ENCODE measurements around the gene MICAL2.
A peak's percentile ranks its signal among the peaks of the same experiment; 100 is the strongest.

MICAL2 gene

DNA sequence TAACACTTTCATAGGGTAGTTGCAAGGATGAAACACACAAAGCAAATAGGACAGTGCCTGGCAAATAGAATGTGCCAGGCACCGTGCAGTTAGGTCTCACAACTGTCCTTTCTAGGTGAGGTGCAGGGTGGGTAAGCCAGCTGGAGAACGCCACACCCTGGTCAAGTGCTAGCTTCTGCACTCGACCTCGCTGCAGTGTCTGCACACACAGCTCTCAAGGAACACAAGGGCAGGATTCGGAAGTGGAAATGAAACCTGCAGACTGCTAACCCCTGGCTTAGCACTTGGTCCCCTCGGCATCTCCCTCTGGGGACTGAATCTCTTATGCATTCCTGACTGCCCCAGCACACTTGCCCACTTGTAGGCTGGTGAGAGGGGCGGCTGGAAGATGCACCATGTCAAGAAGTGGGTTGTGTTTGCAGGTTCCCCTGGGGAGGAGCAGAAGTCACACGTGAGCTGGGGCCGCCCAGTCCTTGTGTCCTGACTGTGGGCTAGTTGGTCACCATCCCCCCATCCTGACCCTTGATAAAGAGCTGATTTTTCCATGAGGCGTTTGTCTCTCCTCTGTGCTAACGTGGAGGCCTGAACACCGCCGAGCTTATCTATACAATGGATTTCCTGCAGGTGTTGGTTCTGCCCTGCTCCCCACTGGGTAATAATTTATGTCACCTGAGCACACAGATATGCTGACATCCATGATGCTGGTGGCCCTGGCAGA lies 89.0 kb downstream of the MICAL2 start:
- Mint-ChIP-seq H3K36me3 (peaks cover 4% of the 10 kb centered on the region), H3K4me3 (no peak overlapping the region), H3K4me1 (peaks cover 69% of the 10 kb centered on the region)

DNA sequence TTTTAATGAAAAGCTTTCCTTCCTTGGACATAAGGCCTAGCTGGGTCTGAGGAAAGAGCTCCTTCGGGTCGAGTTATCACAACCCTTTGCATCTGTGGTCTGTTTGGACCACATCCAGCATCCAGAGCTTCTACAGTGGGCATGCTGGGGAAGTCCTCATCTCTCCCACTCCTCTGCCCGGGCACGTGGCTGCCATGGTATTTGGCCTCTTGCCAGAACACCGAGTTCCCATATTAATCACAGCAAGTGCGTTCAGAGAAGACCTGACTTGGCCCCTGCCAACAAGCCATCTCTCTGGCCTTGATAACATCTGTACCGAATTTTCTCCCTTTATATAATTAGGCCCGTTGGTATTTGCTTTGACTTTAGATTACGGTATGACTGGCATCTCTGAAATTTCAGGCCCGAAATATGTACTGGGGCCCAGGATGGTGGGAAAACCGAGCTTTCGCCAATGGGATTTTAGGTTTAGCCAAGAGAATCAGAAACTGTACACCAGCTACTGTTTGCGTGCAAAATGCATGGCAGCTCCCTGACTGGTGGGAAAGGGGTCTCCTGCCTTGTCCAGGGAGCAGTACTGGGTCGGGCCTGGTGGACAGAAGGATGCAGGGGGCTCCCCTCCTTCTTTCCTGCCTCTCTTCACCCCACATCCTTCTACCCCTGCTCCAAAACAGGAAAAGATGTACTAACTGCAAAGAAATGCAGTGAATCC lies 90.0 kb downstream of the MICAL2 start:
- no peak overlapping the region for H3K27ac Mint-ChIP-seq
- peaks cover 65% of the 10 kb centered on the region for H3K4me1 Mint-ChIP-seq
- no peaks in the 10 kb centered on the region for H3K9me3 Mint-ChIP-seq
- no peaks in the 10 kb centered on the region for H3K27me3 Mint-ChIP-seq
- peaks cover 8% of the 10 kb centered on the region for H3K36me3 Mint-ChIP-seq
- H3K4me3 Mint-ChIP-seq = no peak overlapping the region

More for the DNA sequence above, 89.0 kb downstream of the MICAL2 start:
- H3K27ac Mint-ChIP-seq = no peak overlapping the region
- no peaks in the 10 kb centered on the region for H3K27me3 Mint-ChIP-seq
- H3K9me3 Mint-ChIP-seq = no peaks in the 10 kb centered on the region

DNA sequence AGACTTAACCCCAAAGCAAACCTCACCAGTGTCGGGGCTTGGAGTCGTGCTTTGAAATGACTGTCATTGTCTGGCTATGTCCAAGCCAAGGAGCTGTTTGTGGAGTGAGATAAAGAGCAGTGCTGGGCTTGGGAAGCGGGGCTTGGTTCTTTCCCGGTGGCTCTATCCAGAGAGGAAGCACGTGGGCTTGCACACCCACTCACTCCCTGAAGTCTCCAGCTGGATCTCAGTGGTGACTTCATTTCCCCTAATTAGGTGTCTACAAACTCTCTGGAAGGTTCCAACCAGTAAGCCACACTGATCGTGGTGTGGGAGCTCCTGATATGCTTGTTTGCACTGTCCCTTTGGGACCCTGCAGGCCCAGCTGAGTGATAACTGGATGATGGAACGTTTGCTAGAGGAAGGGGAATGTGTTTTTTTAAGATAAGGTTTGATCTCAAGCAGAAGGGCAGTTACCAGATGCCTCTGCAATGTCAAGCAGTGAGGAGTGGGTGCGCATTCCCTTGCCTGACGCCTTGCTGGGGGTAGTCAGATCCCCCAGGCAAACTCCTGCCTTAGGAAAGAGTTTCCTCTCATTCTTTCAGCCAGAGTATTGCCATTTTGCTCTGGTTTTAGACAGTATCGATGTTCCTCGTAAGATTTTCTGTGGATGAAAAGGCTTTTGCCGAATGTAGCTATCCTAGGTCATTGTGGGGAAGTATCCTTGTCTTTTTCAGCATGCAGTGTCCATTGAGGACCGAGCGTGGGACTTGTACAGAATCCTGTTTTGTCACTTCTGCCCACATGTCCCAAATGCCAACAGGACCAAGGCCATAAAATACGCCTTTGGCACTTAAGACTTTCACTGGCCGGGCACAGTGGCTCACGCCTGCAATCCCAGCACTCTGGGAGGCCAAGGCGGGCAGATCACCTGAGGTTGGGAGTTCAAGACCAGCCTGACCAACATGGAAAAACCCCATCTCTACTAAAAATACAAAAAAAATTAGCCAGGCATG lies 90.9 kb downstream of the MICAL2 start:
- H3K4me1 Mint-ChIP-seq = peaks cover 61% of the 10 kb centered on the region
- H3K4me3 Mint-ChIP-seq = no peak overlapping the region
- H3K27me3 Mint-ChIP-seq = no peaks in the 10 kb centered on the region
- peaks cover 8% of the 10 kb centered on the region for H3K36me3 Mint-ChIP-seq
- H3K9me3 Mint-ChIP-seq = no peaks in the 10 kb centered on the region
- no peak overlapping the region for H3K27ac Mint-ChIP-seq

DNA sequence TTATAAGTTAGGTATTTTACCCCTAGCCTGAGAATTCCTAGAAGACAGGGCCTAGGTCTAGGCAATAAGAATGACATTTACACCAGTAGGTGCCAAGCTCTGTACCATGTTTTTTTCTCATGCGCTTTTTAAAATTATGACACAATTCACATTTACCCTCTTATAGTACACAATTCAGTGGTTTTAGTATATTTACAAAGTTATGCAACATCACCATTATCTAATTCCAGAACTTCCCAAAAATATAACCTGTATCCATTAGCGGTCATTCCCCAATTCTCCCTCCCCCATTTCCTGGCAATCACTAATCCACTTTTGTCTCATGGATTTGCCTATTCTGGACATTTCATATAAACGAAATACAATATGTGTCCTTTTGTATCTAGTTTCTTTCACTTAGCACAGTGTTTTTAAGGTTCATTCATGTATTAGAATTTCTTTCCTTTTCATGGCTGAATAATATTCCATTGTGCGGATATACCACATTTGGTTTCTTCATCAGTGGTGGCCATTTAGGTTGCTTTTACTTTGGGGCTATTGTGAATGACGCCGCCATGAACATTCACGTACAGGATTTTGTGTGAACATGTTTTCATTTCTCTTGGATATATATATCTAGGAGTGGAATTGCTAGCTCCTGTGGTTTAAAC lies 92.4 kb downstream of the MICAL2 start:
- Mint-ChIP-seq H3K27ac (no peak overlapping the region), H3K27me3 (no peaks in the 10 kb centered on the region), H3K4me1 (peaks cover 56% of the 10 kb centered on the region), H3K9me3 (no peaks in the 10 kb centered on the region), H3K4me3 (no peak overlapping the region), H3K36me3 (peaks cover 15% of the 10 kb centered on the region)

DNA sequence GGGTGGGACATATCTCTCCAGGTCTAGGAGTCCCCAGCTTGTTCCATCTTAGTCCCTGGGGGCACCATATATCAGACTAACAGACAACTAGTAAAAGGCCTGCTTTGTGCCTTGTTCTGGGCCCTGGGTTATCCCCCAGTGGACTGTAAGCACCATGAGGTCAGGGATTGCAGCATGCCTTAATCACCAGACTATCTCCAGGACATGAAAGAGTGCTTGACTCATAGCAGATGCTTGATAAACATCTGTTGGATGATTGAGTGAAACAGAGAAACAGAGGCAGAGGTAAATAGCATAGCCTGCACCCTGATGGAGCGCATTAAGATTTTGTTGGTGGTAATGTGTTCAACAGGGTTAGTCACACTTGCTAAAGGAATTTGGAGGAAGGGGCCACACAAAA lies 94.1 kb downstream of the MICAL2 start:
- H3K36me3 Mint-ChIP-seq = peaks cover 26% of the 10 kb centered on the region
- H3K4me1 Mint-ChIP-seq = peaks cover 49% of the 10 kb centered on the region
- H3K9me3 Mint-ChIP-seq = no peaks in the 10 kb centered on the region
- no peak overlapping the region for H3K4me3 Mint-ChIP-seq
- no peak overlapping the region for H3K27ac Mint-ChIP-seq
- no peaks in the 10 kb centered on the region for H3K27me3 Mint-ChIP-seq

DNA sequence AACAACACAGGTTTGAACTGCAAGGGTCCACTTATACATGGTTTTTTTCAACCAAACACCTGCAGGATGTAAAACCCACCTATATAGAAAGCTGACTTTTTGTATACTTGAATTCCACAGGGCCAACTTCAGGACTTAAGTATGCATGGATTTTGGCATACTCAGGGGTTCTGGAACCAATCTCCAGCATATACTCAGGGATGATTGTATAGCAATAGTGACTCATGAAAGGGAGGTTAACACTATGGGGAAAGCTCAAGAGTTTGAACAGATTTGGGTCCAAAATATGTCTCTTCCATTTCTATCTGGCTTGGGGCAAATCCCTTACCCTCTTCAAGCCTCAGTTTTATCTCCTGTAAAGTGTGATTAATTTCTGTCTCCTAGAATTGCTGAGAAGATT lies 94.9 kb downstream of the MICAL2 start:
- Mint-ChIP-seq H3K9me3 (no peaks in the 10 kb centered on the region), H3K36me3 (peaks cover 30% of the 10 kb centered on the region), H3K27me3 (no peaks in the 10 kb centered on the region), H3K27ac (no peak overlapping the region), H3K4me1 (peaks cover 43% of the 10 kb centered on the region), H3K4me3 (no peak overlapping the region)

DNA sequence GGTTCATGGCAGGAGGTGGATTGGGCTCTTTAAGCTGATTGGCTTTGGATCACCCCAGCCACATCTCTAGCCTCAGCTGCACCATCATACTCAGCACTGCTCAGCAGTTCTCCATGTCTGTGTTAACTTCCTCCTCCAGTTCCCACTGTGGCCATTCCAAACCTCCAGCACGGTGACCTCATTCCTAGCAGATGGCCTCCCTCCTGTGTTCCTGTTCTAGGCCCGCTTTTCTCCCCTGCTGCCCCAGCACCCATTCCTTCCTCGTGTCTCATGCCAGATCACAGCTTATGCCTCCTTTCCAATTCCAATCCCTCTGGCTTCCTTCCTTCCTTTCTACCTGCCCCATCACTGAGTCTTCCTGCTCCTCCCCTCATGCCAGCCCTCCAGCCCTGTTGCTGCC lies 96.1 kb downstream of the MICAL2 start:
- peaks cover 32% of the 10 kb centered on the region for H3K36me3 Mint-ChIP-seq
- no peaks in the 10 kb centered on the region for H3K9me3 Mint-ChIP-seq
- no peak overlapping the region for H3K4me3 Mint-ChIP-seq
- H3K27me3 Mint-ChIP-seq = no peaks in the 10 kb centered on the region
- peaks cover 40% of the 10 kb centered on the region for H3K4me1 Mint-ChIP-seq
- no peak overlapping the region for H3K27ac Mint-ChIP-seq

DNA sequence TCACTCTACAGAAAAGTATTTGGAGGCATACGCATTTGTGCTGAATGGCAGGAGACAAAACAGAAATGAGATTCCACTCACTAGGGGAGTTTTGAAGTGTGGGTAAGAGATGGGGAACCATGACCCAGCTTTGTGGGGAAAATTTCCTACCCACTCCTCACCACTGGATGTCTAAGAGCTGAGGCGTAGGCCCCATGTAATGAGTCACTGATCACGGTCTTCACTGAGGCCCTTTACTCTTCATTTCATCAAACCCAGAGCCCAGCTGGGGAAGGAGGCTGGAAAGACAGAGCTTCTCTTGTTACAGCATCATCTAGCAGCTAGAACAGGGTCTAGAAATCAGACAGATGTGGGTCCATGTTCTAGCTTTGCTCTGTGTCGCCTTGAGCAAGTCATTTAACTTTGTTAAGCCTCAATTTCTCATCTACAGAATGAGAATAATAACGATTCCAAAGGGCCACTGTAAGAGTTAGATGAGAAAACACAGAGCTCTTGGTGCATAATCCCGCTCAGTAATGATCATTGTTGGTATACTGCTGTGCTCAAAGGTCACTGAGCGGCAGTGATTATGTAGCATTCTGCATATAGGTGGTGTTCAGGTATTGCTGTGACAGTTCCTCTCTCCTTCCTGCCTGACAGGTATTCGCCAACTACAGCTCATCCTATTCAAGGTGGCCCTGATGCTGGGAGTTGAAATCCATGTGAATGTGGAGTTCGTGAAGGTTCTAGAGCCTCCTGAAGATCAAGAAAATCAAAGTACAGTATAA lies 97.2 kb downstream of the MICAL2 start:
- H3K27me3 Mint-ChIP-seq = no peaks in the 10 kb centered on the region
- peak overlapping the region; percentile 87 for H3K27ac Mint-ChIP-seq
- H3K36me3 Mint-ChIP-seq = peaks cover 32% of the 10 kb centered on the region
- peaks cover 40% of the 10 kb centered on the region for H3K4me1 Mint-ChIP-seq
- no peaks in the 10 kb centered on the region for H3K9me3 Mint-ChIP-seq
- peak overlapping the region; percentile 43 for H3K4me3 Mint-ChIP-seq

DNA sequence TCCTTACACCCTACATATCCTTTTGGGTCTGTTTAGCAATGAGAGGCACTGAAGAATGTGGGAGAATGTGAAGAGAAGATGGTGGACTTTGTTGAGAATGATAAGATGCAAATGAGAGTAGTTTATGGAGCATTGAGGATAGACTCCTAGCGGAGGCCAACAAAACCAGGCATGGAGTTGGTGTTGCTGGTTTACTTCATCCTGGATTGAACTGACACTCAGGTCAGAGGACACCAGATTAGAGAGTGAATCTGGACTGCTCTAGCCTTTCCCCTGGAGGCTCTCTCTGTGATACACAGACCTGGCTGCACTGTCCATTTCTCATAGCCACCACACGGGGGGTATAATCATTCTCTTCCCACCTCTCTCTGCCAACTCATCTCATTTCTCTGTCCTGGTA lies 98.7 kb downstream of the MICAL2 start:
- Mint-ChIP-seq H3K4me3 (no peak overlapping the region), H3K27me3 (no peaks in the 10 kb centered on the region), H3K27ac (no peak overlapping the region), H3K36me3 (peaks cover 29% of the 10 kb centered on the region), H3K4me1 (peaks cover 34% of the 10 kb centered on the region), H3K9me3 (no peaks in the 10 kb centered on the region)

DNA sequence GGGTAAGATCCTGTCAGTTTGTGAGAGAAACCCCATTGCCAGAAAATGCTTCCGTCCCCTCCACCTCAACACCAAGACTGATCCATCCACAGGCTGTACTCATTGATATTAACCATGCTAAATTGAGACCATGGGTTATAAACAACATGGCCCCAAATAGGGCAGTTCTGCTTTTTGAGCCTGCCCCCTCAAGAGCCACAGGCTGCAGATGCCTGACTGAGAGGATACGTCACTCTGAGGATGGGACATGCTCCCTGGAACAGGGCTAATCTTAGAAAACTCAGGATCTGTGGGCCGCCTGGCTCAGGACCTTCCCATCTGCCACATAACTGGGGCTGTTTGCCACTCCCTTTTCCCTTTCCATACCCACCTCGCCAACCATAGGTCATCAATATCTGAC lies 99.8 kb downstream of the MICAL2 start:
- peaks cover 29% of the 10 kb centered on the region for H3K36me3 Mint-ChIP-seq
- H3K9me3 Mint-ChIP-seq = no peaks in the 10 kb centered on the region
- no peak overlapping the region for H3K4me3 Mint-ChIP-seq
- H3K27ac Mint-ChIP-seq = no peak overlapping the region
- peaks cover 29% of the 10 kb centered on the region for H3K4me1 Mint-ChIP-seq
- H3K27me3 Mint-ChIP-seq = no peaks in the 10 kb centered on the region

DNA sequence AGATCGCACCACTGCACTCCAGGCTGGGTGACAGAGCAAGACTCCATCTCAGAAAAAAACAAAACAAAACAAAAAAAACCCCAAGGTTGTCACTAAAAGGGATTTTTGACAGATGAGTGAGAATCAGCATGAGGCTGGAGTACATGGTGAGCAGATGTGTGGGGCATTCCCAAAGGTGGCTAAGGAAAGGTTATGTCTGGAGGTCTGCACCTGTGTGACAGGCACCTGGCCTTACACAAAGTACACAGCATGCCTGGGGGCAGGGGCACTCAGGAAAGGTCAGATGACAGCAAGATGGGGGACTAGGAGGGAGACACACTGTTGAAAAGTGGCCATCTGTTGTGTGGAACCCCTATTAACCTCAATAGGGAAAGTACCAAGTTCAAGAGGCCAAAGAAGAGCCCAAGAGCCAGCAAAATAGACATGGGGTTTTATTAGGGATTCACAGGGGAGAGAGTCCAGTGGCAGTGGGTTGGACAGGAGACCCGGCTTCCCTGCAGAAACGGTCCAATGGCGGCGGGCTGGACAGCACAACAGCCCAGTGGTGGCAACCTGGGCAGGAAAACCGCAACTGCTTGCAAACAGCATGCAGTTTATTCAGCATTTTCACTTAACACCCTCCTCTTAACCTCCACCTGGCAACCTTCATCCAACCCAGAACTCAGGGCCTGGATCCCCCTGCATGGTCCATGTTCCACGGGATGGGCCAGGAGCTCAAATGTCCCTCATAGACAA lies 101.1 kb downstream of the MICAL2 start:
- no peaks in the 10 kb centered on the region for H3K9me3 Mint-ChIP-seq
- no peak overlapping the region for H3K4me3 Mint-ChIP-seq
- no peaks in the 10 kb centered on the region for H3K27me3 Mint-ChIP-seq
- H3K27ac Mint-ChIP-seq = peak overlapping the region; percentile 53
- peaks cover 29% of the 10 kb centered on the region for H3K4me1 Mint-ChIP-seq
- H3K36me3 Mint-ChIP-seq = peaks cover 29% of the 10 kb centered on the region

DNA sequence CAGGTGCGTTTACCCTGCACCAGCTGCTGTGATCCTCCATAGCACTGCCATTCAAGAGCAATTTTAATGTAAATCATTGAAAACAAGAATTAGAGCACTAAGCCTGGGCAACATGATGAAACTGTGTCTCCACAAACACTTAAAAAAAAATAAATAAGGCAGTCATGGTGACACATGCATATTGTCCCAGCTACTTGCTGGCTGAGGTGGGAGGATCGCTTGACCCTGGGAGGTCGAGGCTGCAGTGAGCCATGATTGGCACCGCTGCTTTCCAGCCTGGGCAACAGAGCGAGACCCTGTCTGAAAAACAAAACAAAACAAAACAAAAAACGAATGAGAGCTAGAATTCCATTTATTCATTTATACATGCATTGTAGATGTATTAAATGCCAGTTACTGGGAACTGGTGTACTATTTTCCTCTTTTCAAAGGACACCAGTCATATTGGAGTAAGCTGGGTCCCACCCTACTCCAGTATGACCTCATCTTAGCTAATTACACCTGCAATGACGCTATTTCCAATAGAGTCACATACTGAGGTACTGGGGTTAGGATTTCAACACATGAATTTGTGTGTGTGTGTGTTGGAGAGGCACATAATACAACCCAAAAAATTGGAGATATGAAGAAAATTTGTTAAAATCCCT lies 101.9 kb downstream of the MICAL2 start:
- Mint-ChIP-seq H3K27me3 (no peaks in the 10 kb centered on the region), H3K4me3 (no peak overlapping the region), H3K27ac (no peak overlapping the region), H3K4me1 (peaks cover 23% of the 10 kb centered on the region), H3K36me3 (peaks cover 22% of the 10 kb centered on the region), H3K9me3 (no peaks in the 10 kb centered on the region)

DNA sequence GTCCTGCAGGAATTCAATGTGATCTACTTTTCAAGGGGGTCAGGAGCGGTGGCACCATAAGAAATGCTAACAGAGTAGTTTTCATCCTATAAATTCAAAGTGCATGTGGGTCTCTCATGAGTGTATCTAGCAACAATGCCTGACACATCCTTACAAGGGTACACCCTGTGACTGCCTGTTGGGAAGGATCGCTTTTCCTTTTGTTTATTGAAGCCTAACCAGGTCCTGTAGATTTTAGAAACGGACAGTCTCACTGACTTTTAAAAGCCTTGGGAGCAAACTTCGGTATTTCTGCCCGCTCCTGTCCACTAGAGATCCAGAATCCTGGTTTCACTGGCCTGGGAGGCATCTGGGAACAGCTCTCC lies 102.4 kb downstream of the MICAL2 start:
- H3K27ac Mint-ChIP-seq = no peak overlapping the region
- no peak overlapping the region for H3K4me3 Mint-ChIP-seq
- H3K36me3 Mint-ChIP-seq = peaks cover 21% of the 10 kb centered on the region
- H3K4me1 Mint-ChIP-seq = peaks cover 18% of the 10 kb centered on the region
- no peaks in the 10 kb centered on the region for H3K9me3 Mint-ChIP-seq
- no peaks in the 10 kb centered on the region for H3K27me3 Mint-ChIP-seq

DNA sequence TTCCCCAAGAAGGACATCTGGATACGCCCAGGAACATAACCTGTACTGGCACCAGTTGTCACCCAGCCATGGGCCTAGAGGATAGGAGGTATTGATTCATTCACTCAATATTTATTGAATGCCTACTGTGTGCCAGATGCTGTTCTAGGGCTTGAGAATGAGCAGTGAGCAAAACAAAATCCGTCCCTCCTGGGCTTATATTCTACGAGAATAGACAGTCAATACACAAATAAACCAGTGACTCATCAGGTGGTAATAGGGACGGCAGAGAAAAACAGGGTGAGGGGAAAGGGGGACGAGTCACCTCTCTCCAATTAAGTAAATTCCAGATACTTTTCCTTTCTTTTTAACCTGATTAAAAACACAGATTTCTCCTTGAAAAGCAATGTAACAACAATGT lies 103.5 kb downstream of the MICAL2 start:
- peaks cover 15% of the 10 kb centered on the region for H3K36me3 Mint-ChIP-seq
- no peak overlapping the region for H3K4me3 Mint-ChIP-seq
- H3K4me1 Mint-ChIP-seq = peaks cover 8% of the 10 kb centered on the region
- no peak overlapping the region for H3K27ac Mint-ChIP-seq
- no peaks in the 10 kb centered on the region for H3K27me3 Mint-ChIP-seq
- H3K9me3 Mint-ChIP-seq = no peaks in the 10 kb centered on the region

Data from activated naive CD4-positive, alpha-beta T cell treated with anti-CD3 and anti-CD28 coated beads, Interleukin-2, amount 50 U/mL, for 24 hours (primary cell).